Measurements from ENCODE around the gene EARS2. TPM values are rescaled to one million over a fixed set of nuclear protein-coding genes. Genes with fewer than 3 reads are reported as not detected.
"Not testable (repeated sequence)": the region's sequence is repeated elsewhere in the genome, so short reads cannot be mapped to it uniquely, and the experiment has no call there.

Gene EARS2
- total RNA-seq, 1 donor from 2014 or later: 33.0 TPM

DNA sequence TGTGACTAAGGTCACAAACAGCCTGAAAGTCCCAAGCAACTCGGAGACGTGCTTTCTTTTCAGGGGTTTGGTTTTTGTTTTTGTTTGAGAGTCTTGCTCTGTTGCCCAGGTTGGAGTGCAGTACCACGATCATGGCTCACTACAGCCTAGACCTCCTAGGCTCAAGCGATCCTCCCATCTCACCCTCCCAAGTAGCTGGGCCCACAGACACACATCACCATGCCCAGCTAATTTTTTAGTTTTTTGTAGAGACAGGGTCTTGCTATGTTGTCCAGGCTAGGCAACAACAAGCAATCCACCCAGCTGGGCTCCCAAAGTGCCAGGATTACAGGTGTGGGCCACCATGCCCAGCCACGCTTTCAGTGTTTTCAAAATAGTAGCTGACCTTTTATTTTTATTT lies 27.1 kb downstream of the EARS2 start:
- DNase-seq (ENCODE audit: low spot score in 2 of 2): no peak
- no peak for FAIRE-seq

DNA sequence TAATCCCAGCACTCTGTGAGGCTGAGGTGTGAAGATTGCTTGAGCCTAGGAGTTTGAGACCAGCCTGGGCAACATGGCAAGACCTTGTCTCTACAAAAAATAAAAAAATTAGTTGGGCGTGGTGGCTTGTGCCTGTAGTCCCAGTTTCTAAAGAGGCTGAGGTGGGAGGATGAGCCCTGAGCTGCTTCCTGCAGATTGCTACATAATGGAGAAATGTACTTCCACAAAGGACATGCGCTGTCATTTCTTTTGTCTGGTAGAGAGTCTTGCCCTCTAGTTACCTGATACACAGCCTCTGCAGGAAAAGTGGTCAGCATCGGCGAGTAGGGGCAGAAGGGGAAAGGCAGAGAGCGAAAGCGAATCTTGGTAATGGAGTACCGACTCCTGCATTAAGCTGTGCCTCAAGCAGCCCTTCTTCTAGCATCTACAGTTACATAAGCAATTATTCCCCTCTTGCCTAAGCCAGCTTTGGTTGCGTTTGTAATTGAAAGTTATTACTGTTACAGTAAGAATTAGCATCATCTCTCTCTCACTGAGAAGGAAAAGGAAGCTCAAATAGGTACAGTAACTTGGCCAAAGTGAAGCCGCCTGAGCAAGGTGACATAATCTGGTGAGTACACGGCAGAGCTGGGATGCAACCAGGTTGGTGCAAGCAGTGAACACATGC lies 28.4 kb downstream of the EARS2 start:
- FAIRE-seq (no peak), DNase-seq (ENCODE audit: low spot score in 2 of 2) (no peak)

DNA sequence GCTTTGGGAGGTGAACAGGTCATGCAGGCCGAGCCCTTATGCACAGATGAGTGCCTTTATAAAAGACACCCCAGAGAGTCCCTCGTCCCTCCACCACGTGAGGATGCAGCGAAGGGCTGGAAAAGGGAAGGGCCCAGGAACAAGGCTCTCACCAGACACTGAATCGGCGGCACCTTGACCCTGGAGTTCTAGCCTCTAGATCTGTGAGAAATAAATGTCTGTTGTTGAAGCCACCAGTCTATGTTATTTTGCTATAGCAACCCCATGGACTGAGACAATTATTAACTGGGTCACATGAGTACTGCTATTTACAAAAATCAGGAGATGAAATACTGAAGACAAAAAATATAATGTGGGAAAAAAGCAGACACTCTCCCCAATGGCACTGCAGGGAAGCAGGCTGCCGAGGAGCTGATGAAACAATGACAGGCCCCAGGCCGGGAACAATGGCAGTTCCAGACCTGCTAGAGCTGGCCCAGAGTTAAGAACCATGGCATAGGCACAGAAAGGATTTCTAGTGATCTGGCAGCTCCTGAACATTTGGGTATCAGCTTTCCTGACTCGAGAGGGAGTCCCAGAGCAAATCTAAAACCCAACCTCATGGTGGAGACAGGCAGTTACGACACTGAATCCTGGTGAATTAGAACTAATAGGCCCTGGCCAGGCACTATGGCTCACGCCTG lies 29.0 kb downstream of the EARS2 start:
- FAIRE-seq (no peak), DNase-seq (ENCODE audit: low spot score in 2 of 2) (no peak)

DNA sequence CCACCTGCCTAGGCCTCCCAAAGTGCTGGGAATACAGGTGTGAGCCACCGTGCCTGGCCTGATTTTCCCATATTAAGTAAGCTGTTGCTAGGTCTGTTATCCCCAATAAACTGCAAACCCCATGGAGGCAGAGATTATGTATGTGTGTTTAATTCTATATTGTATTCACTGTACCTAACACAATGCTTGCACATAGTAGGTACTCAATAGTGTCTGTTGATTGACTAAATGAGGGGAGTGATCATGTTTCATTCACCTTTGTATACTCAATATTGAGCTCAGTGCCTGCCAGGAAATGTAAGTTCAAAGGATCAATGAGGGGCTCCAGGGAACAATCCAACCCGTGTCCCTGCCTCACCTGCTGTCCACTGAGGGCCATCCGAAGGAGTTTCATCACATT lies 32.3 kb downstream of the EARS2 start:
- FAIRE-seq (no peak), DNase-seq (ENCODE audit: low spot score in 2 of 2) (no peak)

DNA sequence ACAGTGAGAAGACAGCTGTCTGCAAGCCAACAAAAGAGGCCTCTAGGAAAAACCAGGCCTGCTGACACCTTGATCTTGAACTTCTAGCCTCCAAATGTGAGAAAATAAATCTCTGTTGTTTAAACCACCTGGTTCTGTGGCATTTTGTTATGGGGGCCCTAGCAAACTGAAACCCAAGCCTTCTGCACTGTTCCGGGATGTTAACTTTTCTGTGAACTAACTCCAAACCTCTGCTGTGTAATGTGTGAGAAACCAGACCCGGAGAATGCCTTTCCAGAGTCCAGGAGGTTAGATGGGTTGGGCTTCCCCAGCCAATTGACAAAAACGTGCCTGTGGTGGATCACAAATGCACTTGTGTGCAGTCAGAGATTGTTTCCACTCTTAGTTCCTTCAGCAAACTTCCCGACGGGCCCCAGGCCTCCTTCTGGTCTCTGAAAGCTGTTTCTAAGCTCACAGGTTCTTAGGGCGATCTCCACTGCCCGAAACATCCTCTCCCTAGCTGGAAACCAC lies 33.2 kb downstream of the EARS2 start:
- DNase-seq (ENCODE audit: low spot score in 2 of 2) (no peak), FAIRE-seq (no peak)

DNA sequence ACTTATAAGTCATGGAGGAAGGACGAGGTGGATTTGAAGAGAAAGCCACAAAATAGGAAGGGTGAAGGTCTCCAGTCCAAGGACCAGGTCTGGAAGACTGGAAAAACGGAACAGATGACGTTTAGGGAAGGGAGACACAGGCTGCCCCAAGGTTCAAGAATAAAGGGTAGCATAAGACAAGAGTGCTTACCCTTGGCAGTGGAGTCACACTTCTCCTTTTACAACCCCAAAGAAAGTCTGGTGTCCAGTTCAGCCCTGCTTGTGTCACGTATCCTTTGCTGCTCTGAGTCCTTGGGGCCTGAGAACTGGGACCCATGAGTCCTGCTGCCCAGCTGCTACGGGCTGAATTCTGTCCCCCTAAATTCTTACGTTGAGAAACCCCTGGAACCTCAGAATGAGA lies 33.8 kb downstream of the EARS2 start:
- DNase-seq (ENCODE audit: low spot score in 2 of 2) (no peak), FAIRE-seq (no peak)

DNA sequence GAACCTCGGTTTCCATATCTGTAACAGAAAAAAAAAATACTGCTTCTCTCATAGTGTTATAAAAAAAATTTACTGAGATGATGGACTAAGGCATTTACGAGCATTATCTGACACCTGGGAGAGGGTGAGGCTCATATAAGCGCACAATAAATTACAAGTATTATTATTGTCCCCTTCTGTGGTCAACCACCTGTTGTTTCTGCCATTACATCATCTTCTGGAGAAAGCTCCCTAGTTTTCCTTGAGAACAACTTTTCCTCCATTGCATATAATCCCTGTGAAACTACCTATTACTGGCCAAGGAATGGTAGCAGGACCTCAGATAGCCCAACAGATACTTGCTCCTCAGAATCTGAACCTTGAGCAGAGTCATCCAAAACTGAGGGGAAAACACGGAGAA lies 35.2 kb downstream of the EARS2 start:
- no peak for FAIRE-seq

DNA sequence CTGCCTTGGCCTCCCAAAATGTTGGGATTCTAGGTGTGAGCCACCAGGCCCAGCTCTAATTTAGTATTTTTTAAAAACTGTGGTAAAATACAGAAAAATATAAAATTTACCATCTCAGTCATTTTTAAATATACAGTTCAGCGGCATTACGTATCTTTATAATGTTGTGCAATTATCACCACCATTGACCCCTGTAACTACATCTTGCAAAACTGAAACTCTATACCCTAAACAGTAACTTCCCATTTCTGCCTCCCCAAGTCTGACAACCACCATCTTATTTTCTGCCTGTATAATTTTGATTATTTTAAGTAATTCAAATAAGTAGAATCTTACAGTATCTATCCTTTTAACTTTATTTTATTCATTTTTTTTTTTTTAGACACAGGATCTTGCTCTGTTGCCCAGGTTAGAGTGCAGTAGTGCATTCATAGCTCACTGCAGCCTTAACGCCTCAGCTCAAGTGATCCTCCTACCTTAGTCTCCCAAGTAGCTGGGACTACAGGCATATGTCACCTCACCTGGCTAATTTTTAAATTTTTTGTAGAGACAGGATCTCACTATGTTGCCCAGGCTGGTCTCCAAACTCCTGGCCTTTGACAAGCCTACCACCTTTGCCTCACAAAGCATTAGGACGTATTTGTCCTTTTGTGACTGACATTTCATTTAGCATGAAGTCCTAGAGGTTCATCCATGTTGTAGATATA lies 36.0 kb downstream of the EARS2 start:
- FAIRE-seq: no peak

More for the DNA sequence above, 35.2 kb downstream of the EARS2 start:
- no peak for DNase-seq (ENCODE audit: low spot score in 2 of 2)

DNA sequence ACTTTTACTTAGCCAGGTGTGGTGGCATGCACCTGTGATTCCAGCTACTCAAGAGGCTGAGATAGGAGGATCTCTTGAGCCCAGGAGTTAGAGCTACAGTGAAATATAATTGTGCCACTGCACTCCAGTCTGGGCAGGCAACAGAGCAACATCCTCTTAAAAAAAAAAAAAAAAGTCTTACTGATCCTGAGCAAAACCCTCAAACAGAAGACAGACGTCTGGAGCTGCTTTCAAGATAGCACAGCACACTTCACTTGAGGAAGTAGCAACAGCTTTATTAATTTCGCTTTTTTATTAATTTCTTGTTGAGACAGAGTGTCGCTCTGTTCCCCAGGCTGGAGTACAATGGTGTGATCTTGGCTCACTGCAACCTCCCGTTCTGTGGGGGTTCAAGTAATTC lies 36.6 kb downstream of the EARS2 start:
- no peak for FAIRE-seq
- no peak for DNase-seq (ENCODE audit: low spot score in 2 of 2)

More for the DNA sequence above, 36.0 kb downstream of the EARS2 start:
- no peak for DNase-seq (ENCODE audit: low spot score in 2 of 2)

DNA sequence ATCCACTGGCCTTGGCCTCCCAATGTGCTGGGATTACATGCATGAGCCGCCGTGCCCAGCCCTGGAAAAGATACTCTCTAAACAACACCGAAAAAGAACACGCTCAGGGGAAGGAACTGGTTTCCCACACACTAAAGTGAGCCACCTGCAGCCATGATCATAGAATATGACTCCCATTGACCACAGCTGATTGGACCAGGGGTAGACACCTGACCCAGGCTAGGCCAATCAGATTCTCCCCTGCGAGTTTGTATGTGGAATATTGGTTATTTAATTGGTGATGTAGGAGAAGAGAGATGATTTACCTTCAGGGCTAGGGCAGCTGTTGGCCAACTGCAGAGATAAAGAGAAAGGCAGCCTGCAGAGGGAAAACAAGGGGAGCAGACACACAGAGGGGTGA lies 37.9 kb downstream of the EARS2 start:
- DNase-seq (ENCODE audit: low spot score in 2 of 2) (no peak), FAIRE-seq (no peak)

DNA sequence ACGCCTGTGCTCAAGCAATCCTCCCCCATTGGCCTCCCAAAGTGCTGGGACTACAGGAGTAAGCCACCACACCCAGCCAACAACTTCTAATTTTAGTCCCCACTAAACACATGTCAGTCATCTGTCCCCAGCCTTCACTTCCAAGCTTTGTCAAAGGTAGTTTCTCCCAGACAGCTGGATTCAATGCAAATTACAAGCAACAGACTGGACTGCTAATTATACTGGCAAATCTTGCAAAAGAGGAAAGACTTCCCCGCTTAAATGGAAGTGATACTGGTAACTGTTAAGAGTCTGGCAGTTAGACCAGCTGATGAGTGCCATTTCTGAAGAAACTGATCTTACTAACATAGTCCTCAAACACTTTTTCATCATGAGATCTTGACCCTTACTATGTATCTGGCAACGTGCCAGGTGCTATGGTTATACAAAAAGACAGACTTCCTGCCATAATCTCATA lies 38.7 kb downstream of the EARS2 start:
- DNase-seq (ENCODE audit: low spot score in 2 of 2): no peak
- no peak for FAIRE-seq

DNA sequence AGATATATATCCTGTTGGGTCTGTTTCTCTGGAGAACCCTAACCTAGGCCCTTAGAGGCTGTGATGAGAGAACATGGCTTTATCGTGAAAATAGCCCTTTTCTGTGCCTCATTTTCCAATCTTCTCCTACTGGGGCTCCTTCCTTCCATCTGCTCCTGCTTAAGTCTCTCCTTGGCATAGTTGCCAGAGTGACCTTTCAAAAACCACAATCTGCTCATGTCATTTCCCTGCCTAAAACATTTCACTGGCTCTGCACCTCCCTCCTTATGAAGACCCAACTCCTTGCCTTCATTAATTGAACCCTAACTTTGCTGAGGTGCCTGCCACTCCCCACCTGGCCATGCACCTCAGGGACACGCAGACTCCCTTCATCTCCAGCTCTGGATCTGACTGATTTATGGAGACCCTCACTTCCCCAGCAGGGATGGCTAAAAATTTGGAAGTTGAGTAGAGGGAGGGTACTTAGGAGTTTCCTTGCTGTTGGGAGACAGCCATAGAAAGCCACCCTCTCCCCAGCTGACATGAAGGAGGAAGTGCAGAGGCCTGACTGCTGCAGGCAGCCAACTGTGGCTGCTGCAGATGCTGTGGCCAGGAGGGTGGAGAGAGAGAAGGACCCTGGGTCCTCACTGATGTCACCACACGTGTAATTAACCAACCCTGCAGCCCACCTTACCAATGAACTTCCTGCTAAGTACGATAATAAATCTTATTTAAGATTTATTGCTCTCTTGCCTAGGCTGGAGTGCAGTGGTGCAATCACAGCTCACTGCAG lies 40.6 kb downstream of the EARS2 start:
- DNase-seq (ENCODE audit: low spot score in 2 of 2): no peak

DNA sequence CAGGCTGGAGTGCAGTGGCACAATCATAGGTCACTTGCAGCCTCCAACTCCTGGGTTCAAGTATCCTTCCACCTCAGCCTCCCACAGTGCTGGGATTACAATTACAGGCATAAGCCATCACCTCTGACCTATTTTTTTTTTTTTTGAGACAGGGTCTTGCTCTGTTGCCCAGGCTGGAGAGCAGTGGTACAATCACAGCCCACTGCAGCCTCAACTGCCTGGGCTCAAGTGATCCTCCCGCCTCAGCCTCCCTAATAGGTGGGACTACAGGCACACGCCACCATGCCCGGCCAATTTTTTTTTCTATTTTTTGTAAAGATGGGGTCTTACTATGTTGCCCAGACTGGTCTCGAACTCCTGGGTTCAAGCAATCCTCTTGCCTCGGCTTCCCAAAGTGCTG lies 41.3 kb downstream of the EARS2 start:
- DNase-seq (ENCODE audit: low spot score in 2 of 2) (no peak), FAIRE-seq (no peak)

More for the DNA sequence above, 40.6 kb downstream of the EARS2 start:
- FAIRE-seq: no peak

DNA sequence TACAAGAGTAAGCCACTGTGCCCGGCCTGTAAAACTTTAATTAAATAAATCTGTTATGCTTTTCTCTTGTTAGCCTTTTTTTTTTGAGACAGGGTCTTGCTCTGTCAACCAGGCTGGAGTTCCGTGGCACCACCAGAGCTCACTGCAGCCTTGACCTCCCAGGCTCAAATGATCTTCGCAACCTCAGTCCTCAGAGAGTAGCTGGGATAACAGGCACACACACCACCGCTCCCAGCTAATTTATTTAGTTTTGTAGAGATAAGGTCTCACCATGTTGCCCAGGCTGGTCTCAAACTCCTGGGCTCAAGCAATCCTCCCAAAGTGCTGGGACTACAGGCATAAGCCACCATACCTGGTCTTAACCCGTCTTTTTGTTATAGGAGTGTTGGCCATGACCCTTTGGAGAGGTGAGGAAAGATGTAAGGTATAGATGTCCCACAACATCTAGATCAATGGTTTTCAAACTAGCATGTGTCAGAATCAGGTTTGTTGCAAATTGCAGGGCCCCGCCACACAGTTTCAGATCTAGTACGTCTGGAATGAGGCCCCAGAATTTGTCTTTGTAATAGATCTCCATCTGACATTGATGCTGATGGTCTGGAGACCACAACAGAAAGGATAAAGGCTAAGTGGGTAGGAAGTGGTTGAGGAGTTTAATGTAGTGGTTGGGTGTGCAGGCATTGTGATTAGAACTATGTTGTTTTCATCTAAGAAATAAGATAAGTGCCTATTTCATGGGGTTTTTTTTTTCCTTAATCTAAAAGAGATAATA lies 42.6 kb downstream of the EARS2 start:
- FAIRE-seq (no peak), DNase-seq (ENCODE audit: low spot score in 2 of 2) (no peak)

DNA sequence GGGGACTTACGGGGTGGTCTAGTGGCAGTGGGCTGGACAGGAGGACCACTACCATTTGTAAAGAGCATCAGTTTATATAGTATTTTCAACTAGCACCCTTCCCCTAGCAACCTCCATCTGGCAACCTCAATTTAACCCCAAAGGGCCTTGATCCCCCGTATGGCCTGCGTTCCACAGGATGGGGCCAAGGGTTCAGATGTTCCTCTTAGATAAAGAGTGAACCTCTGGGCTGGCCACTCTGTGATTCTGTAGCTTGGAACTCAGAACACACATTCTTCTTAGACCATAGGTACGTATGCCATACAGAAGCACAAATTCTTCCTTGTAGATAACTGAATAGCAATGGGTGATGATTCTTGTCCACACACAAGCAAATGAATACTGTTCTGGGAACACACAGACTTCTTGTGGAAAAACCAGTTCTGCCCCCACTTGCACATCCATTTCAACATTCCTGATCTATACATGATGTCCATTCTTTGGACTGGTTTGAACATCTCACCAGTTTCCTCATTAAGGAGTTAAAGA lies 44.9 kb downstream of the EARS2 start:
- FAIRE-seq (no peak), DNase-seq (ENCODE audit: low spot score in 2 of 2) (no peak)

DNA sequence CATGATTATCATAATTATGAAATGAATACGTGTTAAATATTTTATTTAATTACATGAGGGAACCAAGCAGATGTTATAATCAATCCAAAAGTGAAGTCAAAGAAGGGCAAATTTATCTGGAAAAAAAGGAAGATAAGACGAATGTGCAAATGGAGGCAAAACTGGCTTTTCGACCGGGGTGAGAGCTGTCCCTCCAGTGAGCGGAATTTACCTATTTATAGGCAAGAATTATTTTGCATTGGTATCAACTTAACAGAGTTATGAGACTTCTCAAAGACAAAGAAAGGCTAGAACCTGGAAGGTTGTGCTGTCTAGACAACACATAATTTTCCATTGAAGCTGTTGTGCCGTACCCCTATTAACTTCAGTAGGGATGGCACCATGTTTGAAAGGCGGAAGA lies 45.4 kb downstream of the EARS2 start:
- FAIRE-seq: no peak

DNA sequence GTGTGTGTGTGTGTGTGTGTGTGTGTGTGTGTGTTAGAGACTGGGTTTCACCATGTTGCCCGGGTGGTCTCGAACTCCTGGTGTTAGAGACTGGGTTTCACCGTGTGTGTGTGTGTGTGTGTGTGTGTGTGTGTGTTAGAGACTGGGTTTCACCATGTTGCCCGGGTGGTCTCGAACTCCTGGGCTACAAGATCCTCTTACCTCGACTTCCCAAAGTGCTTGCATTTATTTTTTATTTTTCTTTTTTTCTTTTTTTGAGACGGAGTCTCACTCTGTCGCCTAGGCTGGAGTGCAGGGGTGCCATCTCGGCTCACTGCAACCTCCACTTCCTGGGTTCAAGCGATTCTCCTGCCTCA lies 46.3 kb downstream of the EARS2 start:
- not testable (repeated sequence) for FAIRE-seq

More for the DNA sequence above, 45.4 kb downstream of the EARS2 start:
- DNase-seq (ENCODE audit: low spot score in 2 of 2): no peak

DNA sequence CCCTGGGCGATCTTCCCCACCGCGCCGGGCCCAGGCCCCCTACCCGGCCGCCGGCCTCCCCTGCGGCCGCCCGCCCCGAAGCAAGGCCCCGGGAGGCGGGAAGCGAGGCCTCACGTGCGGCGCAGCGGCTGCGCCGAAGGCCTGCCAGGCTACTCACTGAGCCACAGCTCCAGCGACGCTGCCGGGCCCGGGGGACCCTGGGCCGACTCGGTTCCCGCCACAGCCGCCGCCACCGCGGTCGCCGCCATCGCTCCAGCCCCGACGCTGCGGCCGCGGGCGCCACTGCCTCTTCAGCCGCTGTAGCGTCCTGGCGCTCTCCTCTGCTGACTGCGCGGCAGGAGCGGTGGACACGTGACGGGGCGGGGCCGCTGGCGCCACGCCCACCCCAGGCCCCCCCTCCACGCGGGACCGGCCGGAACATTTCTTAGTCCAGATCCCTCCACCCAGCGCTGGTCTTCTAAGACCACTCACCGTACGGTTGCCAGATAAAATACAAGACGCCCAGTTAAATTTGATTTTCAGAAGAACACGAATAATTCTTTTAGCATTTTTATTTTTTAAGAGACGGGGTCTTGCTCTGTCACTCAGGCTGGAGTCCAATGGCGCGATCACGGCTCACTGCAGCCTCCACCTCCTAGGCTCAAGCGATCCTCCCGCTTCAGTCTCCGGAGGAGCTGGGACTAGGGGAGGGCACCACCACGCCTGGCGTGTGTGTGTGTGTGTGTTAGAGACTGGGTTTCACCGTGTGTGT lies 46.8 kb downstream of the EARS2 start, which contains the start of gene GGA2:
Gene GGA2, minus strand, starts transcription at position 331 of the 751 bp plus-strand sequence. Its CDS starts 83 bp downstream, at position 248.
- FAIRE-seq (no peak), DNase-seq (ENCODE audit: low spot score in 2 of 2) (peak; percentile 83 to 90)

More for the DNA sequence above, 46.3 kb downstream of the EARS2 start:
- DNase-seq (ENCODE audit: low spot score in 2 of 2): not testable (repeated sequence)

DNA sequence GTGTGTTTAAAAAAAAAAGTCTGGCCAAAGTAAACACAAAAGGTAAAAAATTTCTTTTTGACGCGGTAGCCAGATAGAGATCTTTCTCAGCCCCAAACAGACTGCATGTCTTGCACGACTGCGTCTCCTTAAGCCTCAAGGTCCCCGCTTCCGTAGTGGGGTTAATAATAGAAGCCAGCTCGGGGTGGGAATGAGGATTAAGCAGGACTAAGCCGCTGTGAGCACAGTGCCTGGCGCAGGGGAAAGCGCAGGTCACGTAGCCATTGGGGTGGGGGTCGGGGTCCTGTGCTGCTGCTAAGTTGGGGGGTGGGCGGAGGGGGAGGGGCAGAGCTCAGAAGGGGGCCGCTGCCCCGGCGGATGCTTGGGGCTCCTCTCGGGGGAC lies 47.4 kb downstream of the EARS2 start:
- no peak for FAIRE-seq

More for the DNA sequence above, 47.4 kb downstream of the EARS2 start:
- no peak for DNase-seq (ENCODE audit: low spot score in 2 of 2)

All from frontal cortex (tissue), 4 donors.